GM20431 (cell line): ENCODE measurements around the gene PCLAF.
"Not testable (repeated sequence)": the region's sequence is repeated elsewhere in the genome, so short reads cannot be mapped to it uniquely, and the experiment has no call there.

Experiments
- in situ Hi-C: fragments of 300-500 bp; cut with MseI, MboI; formaldehyde crosslinking; loops from one replicate; pipeline ENCODE4 v1.15.0; 2020; ENCODE audit warnings: low sequenced_read_pairs; ENCODE audit not compliant: unreplicated experiment

PCLAF gene

DNA sequence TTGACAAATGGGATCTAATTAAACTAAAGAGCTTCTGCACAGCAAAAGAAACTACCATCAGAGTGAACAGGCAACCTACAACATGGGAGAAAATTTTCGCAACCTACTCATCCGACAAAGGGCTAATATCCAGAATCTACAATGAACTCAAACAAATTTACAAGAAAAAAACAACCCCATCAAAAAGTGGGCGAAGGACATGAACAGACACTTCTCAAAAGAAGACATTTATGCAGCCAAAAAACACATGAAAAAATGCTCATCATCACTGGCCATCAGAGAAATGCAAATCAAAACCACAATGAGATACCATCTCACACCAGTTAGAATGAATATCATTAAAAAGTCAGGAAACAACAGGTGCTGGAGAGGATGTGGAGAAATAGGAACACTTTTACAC, 49.6 kb downstream of the PCLAF start:
- in situ Hi-C loops: not testable (repeated sequence)

DNA sequence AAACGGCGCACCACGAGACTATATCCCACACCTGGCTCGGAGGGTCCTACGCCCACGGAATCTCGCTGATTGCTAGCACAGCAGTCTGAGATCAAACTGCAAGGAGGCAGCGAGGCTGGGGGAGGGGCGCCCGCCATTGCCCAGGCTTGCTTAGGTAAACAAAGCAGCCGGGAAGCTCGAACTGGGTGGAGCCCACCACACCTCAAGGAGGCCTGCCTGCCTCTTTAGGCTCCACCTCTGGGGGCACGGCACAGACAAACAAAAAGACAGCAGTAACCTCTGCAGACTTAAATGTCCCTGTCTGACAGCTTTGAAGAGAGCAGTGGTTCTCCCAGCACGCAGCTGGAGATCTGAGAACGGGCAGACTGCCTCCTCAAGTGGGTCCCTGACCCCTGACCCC, 54.3 kb downstream of the PCLAF start:
- in situ Hi-C loops: not testable (repeated sequence)

GRCh38 chr15:64326458-64326857, 54.8 kb downstream of the PCLAF start:
- in situ Hi-C loops: not testable (repeated sequence)

- in situ Hi-C loops: no loop called here
Observed at GRCh38 chr15:64324165-64324877, 56.9 kb downstream of the PCLAF start.

DNA sequence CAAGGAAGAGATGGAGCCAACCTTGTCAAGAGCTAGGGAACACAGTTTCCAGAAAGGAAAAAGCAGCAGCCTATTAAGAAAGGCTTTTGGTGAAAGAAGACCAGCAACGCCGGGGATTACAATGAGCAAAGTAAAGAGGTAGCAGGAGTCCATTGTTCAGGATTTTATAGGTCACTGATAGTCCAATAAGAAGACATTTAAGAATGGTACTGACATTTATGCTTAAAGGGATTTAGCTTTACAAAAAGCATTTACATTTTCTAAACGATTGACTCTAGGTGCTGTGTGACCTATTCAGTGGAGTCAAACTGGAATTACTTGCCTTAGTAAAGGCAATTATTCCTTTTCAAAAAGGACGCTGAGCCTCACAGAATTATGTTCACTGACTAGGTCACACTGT, 66.0 kb downstream of the PCLAF start:
- in situ Hi-C loops: no loop called here

- in situ Hi-C loops: no loop called here
Observed at GRCh38 chr15:64314456-64314855, 66.8 kb downstream of the PCLAF start.
